NCI-H2171 treated with DMSO at 0.1 percent for 48 hours (cell line): ENCODE results near the gene UTS2R.

ENCODE experiments used
- DNase-seq: peaks from one replicate; lab custom pipeline; 2025; lab: John Stamatoyannopoulos, UW

UTS2R gene

GRCh38 chr17:82371333-82372248, at the start of gene UTS2R:
Gene UTS2R, plus strand, starts transcription at chr17:82371765. Its CDS starts 2,560 bp downstream, at chr17:82374325.
- DNase-seq: no peak

GRCh38 chr17:82321947-82322466, 49.6 kb upstream of the UTS2R start:
- DNase-seq: no peak

- DNase-seq: no peak
These were observed 48.8 kb upstream of the UTS2R start for GRCh38 chr17:82322526-82323453.

- DNase-seq: no peak
These were observed 47.9 kb upstream of the UTS2R start for GRCh38 chr17:82323514-82324234.

- DNase-seq: no peak
These were observed 46.8 kb upstream of the UTS2R start for GRCh38 chr17:82324566-82325285.

GRCh38 chr17:82325286-82326180, 46.0 kb upstream of the UTS2R start:
- DNase-seq: no peak

- DNase-seq: no peak
These were observed 44.3 kb upstream of the UTS2R start for GRCh38 chr17:82327289-82327688.

GRCh38 chr17:82327757-82328140, 43.8 kb upstream of the UTS2R start:
- DNase-seq: no peak

GRCh38 chr17:82328141-82328993, 43.2 kb upstream of the UTS2R start:
- no peak for DNase-seq

GRCh38 chr17:82328994-82329507, 42.5 kb upstream of the UTS2R start:
- no peak for DNase-seq

- DNase-seq: no peak
These were observed 41.8 kb upstream of the UTS2R start for GRCh38 chr17:82329683-82330321.

GRCh38 chr17:82330322-82331239, 41.0 kb upstream of the UTS2R start:
- peak; percentile 90 for DNase-seq

GRCh38 chr17:82331345-82331939, 40.1 kb upstream of the UTS2R start:
- peak; percentile 28 for DNase-seq

- peak; percentile 41 for DNase-seq
These were observed 38.8 kb upstream of the UTS2R start for GRCh38 chr17:82332669-82333278.

- DNase-seq: no peak
These were observed 38.0 kb upstream of the UTS2R start, which contains the start of gene SECTM1 for GRCh38 chr17:82333279-82334171. Gene SECTM1, minus strand, starts transcription at chr17:82333766. Its CDS starts 6,526 bp downstream, at chr17:82327240.
